WERI-Rb-1 (cell line): ENCODE results near the gene GIMAP2.
"Not testable (repeated sequence)": the region's sequence is repeated elsewhere in the genome, so short reads cannot be mapped to it uniquely, and the experiment has no call there.

Source experiments
- DNase-seq: peaks from one replicate; pipeline ENCODE4 v3.0.0-alpha.2; 2020
- H3K27ac ChIP-seq: fragments of 250-450 bp; sonication (Bioruptor Pico); 2 replicates; pipeline ENCODE4 v1.5.1; 2020; ENCODE audit warnings: mild to moderate bottlenecking, moderate library complexity
- H3K27me3 ChIP-seq: fragments of 250-450 bp; sonication (Bioruptor Pico); 2 replicates; pipeline ENCODE4 v1.5.1; 2021; ENCODE audit warnings: mild to moderate bottlenecking, low read depth, moderate library complexity; ENCODE audit not compliant: insufficient read depth, severe bottlenecking
- H3K36me3 ChIP-seq: fragments of 250-450 bp; sonication (Bioruptor Pico); 2 replicates; pipeline ENCODE4 v1.5.1; 2020; ENCODE audit warnings: mild to moderate bottlenecking, moderate library complexity
- H3K4me3 ChIP-seq: 2 replicates; pipeline ENCODE4 v1.5.1; 2011; ENCODE audit warnings: low read depth, mild to moderate bottlenecking, control low read depth, low read length
- H3K9me3 ChIP-seq: fragments of 250-450 bp; sonication (Bioruptor Pico); 2 replicates; pipeline ENCODE4 v1.5.1; 2021; ENCODE audit warnings: mild to moderate bottlenecking, moderate library complexity; ENCODE audit not compliant: severe bottlenecking
- CTCF ChIP-seq: IDR thresholded peaks from 2 replicates; pipeline ENCODE4 v1.5.1; 2011; ENCODE audit warnings: low read depth, mild to moderate bottlenecking, control low read depth, inconsistent platforms, low read length

Gene GIMAP2

GRCh38 chr7:150668977-150669376 lies 16.5 kb upstream of the GIMAP2 start:
- Histone ChIP-seq H3K27ac (no peak overlapping the region), H3K27me3 (no peaks in the 10 kb centered on the region), H3K9me3 (no peaks in the 10 kb centered on the region), H3K4me3 (no peak overlapping the region), H3K36me3 (no peaks in the 10 kb centered on the region)
- TF ChIP-seq CTCF = no peak
- no peak for DNase-seq

- H3K4me3 ChIP-seq, H3K9me3 ChIP-seq, DNase-seq, H3K27ac ChIP-seq, H3K27me3 ChIP-seq, H3K36me3 ChIP-seq: not testable (repeated sequence)
Measured at GRCh38 chr7:150671798-150672585, 13.5 kb upstream of the GIMAP2 start.

- Histone ChIP-seq H3K27me3 (no peaks in the 10 kb centered on the region), H3K9me3 (peaks cover 4% of the 10 kb centered on the region), H3K36me3 (no peaks in the 10 kb centered on the region), H3K27ac (no peak overlapping the region), H3K4me3 (no peak overlapping the region)
- no peak for DNase-seq
- no peak for TF ChIP-seq CTCF
Measured at GRCh38 chr7:150675714-150676113, 9.8 kb upstream of the GIMAP2 start.

- H3K4me3 ChIP-seq, H3K27me3 ChIP-seq, H3K27ac ChIP-seq, H3K36me3 ChIP-seq, DNase-seq, H3K9me3 ChIP-seq: not testable (repeated sequence)
Measured at GRCh38 chr7:150676276-150676675, 9.2 kb upstream of the GIMAP2 start.

GRCh38 chr7:150676854-150677253 lies 8.7 kb upstream of the GIMAP2 start:
- DNase-seq, H3K36me3 ChIP-seq, H3K27ac ChIP-seq, H3K9me3 ChIP-seq, H3K4me3 ChIP-seq, H3K27me3 ChIP-seq: not testable (repeated sequence)

- not testable (repeated sequence) for H3K9me3 ChIP-seq, DNase-seq, H3K27ac ChIP-seq, H3K27me3 ChIP-seq, H3K36me3 ChIP-seq, H3K4me3 ChIP-seq
Measured at GRCh38 chr7:150678601-150679000, 6.9 kb upstream of the GIMAP2 start.

- H3K36me3 ChIP-seq, H3K27me3 ChIP-seq: not testable (repeated sequence)
Measured at GRCh38 chr7:150680364-150680763, 5.1 kb upstream of the GIMAP2 start.

GRCh38 chr7:150686030-150686631 lies 625 bp downstream of the GIMAP2 start:
- no peak for TF ChIP-seq CTCF
- Histone ChIP-seq H3K4me3 (no peak overlapping the region), H3K27ac (no peak overlapping the region), H3K27me3 (no peaks in the 10 kb centered on the region), H3K36me3 (no peaks in the 10 kb centered on the region), H3K9me3 (no peaks in the 10 kb centered on the region)
- no peak for DNase-seq

More at GRCh38 chr7:150680364-150680763, 5.1 kb upstream of the GIMAP2 start:
- H3K4me3 ChIP-seq, DNase-seq, H3K9me3 ChIP-seq, H3K27ac ChIP-seq: not testable (repeated sequence)
